Neural crest cell (in vitro differentiated cells): Measurements from ENCODE around the gene NDUFA13. TPM values are rescaled to one million over a fixed set of nuclear protein-coding genes. Genes with fewer than 3 reads are reported as not detected.

Experiments used
- DNase-seq: peaks from one replicate; pipeline ENCODE4 v3.0.0; 2021; ENCODE audit warnings: low read depth, mixed read lengths, low spot score
- H3K27ac Mint-ChIP-seq: one replicate; pipeline ENCODE4 v1.8.0; 2021; ENCODE audit warnings: mild to moderate bottlenecking, mixed read lengths; ENCODE audit not compliant: unreplicated experiment
- H3K27me3 Mint-ChIP-seq: 2 replicates; pipeline ENCODE4 v1.8.0; 2021; ENCODE audit warnings: low read depth, mild to moderate bottlenecking, mixed read lengths
- H3K36me3 Mint-ChIP-seq: 2 replicates; pipeline ENCODE4 v1.8.0; 2021; ENCODE audit warnings: low read depth, mild to moderate bottlenecking, mixed read lengths
- H3K4me1 Mint-ChIP-seq: 2 replicates; pipeline ENCODE4 v1.8.0; 2021; ENCODE audit warnings: mixed read lengths
- H3K4me3 Mint-ChIP-seq: one replicate; pipeline ENCODE4 v1.8.0; 2021; ENCODE audit warnings: mild to moderate bottlenecking, mixed read lengths
- H3K9me3 Mint-ChIP-seq: 2 replicates; pipeline ENCODE4 v1.8.0; 2021; ENCODE audit warnings: mixed read lengths
- CTCF ChIP-seq: fragments of 200-600 bp; sonication (generic); conservative IDR thresholded peaks from 2 replicates; pipeline ENCODE4 v1.5.0; 2021; ENCODE audit warnings: antibody characterized with exemption, mild to moderate bottlenecking
- total RNA-seq: library from RNA; stranded (reverse); gene quantifications from 2 replicates; pipeline ENCODE4 v1.2.1, GENCODE V29; 2021

Gene NDUFA13
- total RNA-seq, 1 donor from 2014 or later, result 389 TPM

DNA sequence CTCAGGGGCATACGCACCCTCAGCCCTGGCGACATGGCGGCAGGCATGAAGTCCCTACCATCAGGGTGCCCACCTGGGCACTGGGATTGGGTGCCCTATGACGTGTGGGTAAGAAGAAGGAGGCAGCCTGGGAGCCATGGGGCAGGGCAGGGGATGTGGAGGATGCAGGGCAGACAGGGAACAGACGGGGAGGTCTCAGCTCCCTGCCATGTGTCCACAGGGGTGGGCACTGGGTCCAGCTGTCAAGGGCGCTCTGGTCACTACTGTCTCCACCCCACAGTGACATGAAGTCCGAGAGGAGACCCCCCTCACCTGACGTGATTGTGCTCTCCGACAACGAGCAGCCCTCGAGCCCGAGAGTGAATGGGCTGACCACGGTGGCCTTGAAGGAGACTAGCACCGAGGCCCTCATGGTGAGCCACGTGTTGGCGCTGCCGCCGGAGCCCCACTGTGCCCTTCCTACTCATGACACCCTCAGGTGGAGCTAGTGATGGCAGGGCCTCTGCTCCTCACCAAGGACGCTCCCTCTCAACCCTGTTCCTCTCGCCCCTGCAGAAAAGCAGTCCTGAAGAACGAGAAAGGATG, 23.9 kb upstream of the NDUFA13 start:
- Mint-ChIP-seq H3K4me1 (peaks cover 33% of the 10 kb centered on the region), H3K9me3 (no peaks in the 10 kb centered on the region), H3K4me3 (no peak overlapping the region), H3K27ac (no peak overlapping the region), H3K36me3 (no peaks in the 10 kb centered on the region), H3K27me3 (no peaks in the 10 kb centered on the region)
- no peak for DNase-seq
- TF ChIP-seq CTCF, result no peak

- no peaks in the 10 kb centered on the region for H3K36me3 Mint-ChIP-seq
Measured at GRCh38 chr19:19493841-19494546, 22.0 kb upstream of the NDUFA13 start.

GRCh38 chr19:19495614-19496603, 20.1 kb upstream of the NDUFA13 start:
- Mint-ChIP-seq H3K4me3 (no peak overlapping the region), H3K4me1 (no peaks in the 10 kb centered on the region), H3K9me3 (no peaks in the 10 kb centered on the region), H3K27ac (no peak overlapping the region), H3K36me3 (no peaks in the 10 kb centered on the region), H3K27me3 (no peaks in the 10 kb centered on the region)
- no peak for DNase-seq
- no peak for TF ChIP-seq CTCF

More at GRCh38 chr19:19493841-19494546, 22.0 kb upstream of the NDUFA13 start:
- H3K4me1 Mint-ChIP-seq, result peaks cover 17% of the 10 kb centered on the region
- no peak for DNase-seq
- no peaks in the 10 kb centered on the region for H3K9me3 Mint-ChIP-seq
- H3K27ac Mint-ChIP-seq, result peak overlapping the region; percentile 84
- TF ChIP-seq CTCF, result no peak
- no peaks in the 10 kb centered on the region for H3K27me3 Mint-ChIP-seq
- no peak overlapping the region for H3K4me3 Mint-ChIP-seq

- H3K27ac Mint-ChIP-seq, result no peak overlapping the region
- H3K36me3 Mint-ChIP-seq, result peaks cover 2% of the 10 kb centered on the region
- no peaks in the 10 kb centered on the region for H3K27me3 Mint-ChIP-seq
- TF ChIP-seq CTCF, result no peak
- H3K4me3 Mint-ChIP-seq, result no peak overlapping the region
- no peaks in the 10 kb centered on the region for H3K4me1 Mint-ChIP-seq
- DNase-seq, result no peak
- H3K9me3 Mint-ChIP-seq, result no peaks in the 10 kb centered on the region
Measured at GRCh38 chr19:19498255-19498991, 17.6 kb upstream of the NDUFA13 start.
